ENCODE measurements around the gene ARID3B.
"Not testable (repeated sequence)": the region's sequence is repeated elsewhere in the genome, so short reads cannot be mapped to it uniquely, and the experiment has no call there.

Gene ARID3B

DNA sequence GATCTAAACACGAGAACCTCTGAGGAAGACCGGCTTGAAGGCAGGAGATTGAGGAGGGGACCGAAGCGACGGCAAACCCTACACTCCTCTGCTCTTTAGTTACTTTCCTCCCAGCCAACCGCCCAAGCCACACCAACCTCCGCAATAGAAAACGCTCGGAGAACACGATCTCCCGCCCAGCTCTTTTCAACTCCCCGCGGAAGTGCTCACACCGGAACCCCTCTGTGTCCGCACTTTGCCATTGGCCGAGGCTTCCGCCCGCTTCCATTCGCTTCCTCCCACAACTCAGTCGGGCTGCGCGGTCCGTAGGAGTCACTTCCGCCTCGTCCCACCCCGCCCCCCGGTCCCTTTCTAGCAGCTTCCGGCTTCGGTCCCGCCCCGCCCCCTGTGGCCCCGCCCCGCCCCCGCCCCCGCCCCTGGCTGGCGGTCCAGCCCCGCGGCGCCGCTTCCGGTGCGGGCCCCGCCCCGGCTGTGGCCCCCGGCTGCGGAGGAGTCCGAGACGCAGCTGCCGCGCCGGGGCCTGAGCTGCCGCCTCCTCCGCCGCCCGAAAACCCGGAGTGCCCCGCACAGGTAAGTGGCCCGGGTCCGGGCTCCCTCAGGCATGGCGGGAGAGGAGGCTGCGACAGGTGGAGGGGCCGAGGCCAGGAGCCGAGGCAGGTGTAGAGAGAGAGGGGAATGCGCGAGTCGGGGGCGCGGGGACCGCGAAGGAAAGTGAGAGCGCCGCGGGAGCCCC lies at the start of gene ARID3B:
ARID3B (plus strand) TSS at position 460 of the 733 bp plus-strand sequence. CDS start 2,717 bp downstream, outside the sequence.
- DNase-seq = peak; percentile 97

- no peak for DNase-seq
Measured at GRCh38 chr15:74496648-74497047, 44.4 kb upstream of the ARID3B start.

- DNase-seq = no peak
Measured at GRCh38 chr15:74497584-74497983, 43.4 kb upstream of the ARID3B start.

DNA sequence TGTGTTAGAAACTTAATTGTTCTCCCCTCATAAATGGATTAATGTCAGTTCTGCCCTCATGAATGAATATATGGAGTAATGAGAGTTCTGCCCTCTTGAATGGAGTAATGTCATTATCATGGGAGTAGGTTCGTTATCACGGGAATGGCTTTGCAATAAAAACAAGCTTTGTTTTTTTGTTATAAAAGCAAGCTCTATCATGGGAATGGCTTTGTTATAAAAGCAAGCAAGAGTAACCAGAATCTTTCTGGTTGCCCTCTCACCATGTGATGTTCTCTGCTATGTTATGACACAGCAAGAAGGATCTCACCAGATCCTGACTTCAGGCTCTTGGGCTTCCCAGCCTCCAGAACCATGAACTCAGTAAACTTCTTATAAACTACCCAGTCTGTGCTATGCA lies 41.7 kb upstream of the ARID3B start:
- DNase-seq = no peak

DNA sequence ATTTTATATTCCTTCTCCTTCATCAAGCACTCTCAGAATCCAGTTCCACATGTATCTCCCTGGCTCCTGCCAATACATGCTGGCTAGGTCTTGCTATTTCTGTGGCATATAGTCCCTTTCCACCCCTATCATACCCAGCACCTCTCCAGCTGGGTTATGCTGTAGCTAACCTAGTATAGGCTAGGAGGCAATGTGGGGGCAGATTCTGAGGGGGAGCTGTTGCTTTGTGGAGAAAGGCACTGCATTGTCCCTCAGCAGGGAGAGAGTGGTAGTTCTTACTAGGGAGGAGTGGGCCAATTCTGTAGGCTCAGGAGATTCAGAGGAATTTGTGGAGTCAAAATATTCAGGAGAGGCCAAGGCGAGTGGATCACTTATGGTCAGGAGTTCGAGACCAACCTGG lies 40.6 kb upstream of the ARID3B start:
- no peak for DNase-seq

DNA sequence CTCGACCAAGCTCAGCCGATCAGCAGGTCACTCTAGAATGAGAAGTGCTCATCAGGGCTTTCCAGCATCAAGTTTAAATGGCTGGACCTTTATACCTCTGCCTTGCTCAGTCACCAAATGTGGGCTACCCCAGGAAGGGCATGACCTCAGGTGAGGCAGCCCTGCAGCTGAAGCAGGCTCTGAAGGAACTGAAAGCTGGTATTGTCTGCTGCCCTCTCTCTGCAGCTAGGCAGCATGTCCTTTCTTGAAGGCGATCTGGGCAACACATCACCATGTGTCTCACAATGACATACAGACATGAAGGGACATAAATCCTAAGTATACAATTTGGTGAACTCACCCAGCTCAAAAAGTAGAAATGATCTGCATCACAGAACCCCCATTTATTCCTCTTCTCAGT lies 38.7 kb upstream of the ARID3B start:
- no peak for DNase-seq

DNA sequence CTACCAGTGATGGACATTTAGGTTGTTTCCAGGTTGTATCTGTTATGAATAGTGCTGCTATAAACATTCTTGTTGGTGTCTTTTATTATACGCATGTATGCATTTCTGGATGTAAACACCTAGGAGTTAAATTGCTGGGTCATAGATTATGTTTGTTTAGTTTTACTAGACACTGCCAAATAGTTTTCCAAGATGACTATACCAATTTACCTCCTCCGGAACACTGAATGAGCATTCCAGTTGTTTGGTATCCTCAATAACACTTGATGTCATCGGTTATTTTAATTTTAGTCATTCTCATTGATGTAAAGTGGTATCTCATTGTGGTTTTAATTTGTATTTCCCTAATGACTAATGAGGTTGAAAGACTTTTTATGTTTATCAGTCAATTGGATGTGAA lies 36.6 kb upstream of the ARID3B start:
- no peak for DNase-seq

DNA sequence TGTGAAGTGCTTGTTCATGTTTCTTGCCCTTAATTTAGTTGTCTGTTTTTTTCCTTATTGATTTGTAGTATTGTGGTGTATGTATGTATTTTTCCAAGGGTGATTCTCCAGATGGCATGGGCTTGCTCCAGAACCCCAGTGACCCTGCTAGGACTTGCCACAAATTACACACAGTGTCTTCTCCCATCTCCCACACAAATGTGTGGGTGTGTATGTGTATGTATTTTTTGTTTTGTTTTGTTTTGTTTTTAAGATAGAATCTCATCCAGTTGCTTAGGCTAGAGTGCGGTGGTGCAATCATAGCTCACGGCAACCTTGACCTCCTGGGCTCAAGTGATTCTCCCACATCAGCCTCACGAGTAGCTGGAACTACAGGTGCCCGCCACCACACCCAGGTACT lies 36.2 kb upstream of the ARID3B start:
- no peak for DNase-seq

GRCh38 chr15:74505837-74506514 lies 35.0 kb upstream of the ARID3B start:
- DNase-seq = no peak

DNA sequence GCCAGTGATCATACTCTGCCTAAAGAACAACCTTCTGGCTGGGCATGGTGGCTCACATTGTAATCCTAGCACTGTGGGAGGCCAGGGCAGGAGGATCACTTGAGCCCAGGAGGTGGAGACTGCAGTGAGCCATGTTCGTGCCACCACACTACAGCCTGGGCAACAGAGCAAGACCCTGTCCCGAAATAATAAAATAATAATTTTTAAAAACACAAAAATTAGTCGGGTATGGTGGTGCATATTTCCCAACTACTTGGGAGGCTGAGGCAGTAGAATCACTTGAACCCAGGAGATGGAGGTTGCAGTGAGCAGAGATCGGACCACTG lies 34.5 kb upstream of the ARID3B start:
- no peak for DNase-seq

GRCh38 chr15:74511583-74511982 lies 29.4 kb upstream of the ARID3B start:
- DNase-seq = no peak

DNA sequence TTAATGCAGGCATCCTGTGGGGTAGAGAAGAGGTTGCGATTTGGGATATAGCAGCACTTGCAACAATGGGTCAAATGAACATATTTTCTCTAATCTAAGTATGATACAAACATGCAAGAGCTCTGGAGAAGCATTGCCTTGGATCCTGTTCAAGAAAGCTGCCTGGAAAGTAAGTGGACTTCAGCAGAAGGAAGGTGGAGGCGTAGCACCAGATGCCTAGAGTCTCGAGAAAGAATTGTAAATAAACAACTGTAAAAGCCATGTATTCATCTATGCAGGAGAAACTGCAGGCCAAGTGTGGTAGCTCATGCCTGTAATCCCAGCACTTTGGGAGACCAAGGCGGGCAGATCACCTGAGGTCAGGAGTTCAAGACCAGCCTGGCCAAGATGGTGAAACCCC lies 27.0 kb upstream of the ARID3B start:
- DNase-seq = not testable (repeated sequence)

DNA sequence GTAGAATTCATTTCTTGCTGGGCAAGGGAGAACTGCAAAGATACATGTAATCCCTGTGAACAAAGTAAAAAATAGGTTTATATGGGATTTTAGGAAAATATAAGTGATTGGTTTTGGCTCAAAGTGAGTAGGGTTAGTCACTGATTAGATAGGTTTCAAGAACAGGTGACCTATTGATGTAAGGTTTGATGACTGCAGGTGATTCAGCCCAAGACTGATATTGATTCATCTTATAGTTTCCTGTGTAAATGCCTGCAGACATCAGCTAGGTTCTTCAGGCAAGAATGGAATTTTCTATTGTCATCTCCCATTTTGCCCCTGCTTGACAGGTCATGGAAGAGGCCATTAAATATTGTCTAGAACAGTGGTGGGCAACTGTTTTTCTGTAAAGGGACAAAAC lies 23.9 kb upstream of the ARID3B start:
- DNase-seq = no peak

- DNase-seq = no peak
Measured at GRCh38 chr15:74519311-74519710, 21.7 kb upstream of the ARID3B start.

DNA sequence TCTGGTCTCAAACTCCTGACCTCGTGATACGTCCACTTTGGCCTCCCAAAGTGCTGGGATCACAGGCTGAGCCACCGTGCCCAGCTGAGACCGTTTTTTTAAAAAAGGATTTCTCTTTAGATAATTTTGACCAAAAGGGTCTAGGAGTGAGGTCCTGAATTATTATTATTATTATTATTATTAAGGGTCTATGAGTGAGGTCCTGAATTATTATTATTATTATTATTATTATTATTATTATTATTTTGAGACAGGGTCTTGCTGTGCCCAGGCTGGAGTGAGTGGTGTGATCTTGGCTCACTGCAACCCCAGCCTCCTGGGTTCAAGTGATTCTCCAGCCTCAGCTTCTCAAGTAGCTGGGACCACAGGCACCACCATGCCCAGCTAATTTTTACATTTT lies 20.6 kb upstream of the ARID3B start:
- no peak for DNase-seq

DNA sequence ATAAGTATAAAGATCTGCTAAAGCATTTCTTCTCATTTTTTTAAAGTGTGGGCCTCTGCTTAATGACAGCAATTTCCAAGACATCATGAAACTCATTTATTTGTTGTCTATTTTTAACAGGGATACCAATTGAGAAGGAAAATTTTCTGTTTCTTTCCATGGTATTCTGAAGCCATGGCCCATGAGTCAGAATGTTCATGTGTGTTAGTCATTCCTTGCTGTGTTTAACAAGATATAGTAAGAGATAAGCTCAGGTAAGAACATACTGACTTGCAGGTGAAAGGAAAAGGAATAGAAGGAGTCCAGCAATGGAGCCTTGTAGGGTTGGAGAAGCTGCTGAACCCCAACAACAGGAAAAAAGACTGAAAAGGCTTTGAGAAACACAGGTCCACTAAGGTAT lies 17.0 kb upstream of the ARID3B start:
- DNase-seq = no peak

DNA sequence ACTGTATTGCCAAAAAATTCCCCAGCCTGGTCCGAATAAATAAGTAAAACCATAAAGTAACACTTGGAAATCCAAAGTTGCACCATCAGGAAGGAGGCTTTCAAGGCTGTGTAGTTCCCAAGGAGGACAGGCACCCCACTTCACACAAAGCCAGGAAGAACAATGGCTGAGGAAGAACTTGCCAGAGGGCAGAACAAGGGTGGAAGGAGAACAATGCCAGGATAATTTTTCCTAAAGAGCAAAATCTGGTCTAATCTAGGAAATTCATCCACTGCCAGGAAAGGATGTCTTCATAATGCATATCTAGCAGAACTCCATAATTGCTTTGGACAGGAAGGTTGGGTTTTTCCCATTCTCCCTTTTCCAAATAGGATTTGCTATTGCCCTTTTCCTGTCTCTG lies 15.7 kb upstream of the ARID3B start:
- DNase-seq = no peak

- no peak for DNase-seq
Measured at GRCh38 chr15:74525945-74526344, 15.1 kb upstream of the ARID3B start.

DNA sequence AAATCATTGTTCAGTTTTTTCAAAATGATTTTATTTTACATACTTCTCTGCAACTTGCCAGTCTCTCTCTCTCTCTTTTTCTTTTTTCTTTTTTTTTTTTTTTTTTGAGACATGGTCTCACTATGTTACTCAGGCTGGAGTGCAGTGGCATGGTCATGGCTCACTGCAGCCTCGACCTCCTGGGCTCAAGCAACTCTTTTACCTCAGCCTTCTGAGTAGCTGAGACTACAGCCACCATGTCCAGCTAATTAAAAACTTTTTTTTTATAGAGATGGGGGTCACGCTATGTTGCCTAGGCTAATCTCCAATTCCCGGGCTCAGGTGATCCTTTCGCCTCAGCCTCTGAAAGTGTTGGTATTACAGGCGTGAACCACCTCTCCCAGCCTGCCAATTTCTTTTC lies 12.1 kb upstream of the ARID3B start:
- DNase-seq = no peak

- peak; percentile 29 for DNase-seq
Measured at GRCh38 chr15:74529921-74530320, 11.1 kb upstream of the ARID3B start.

- DNase-seq = no peak
Measured at GRCh38 chr15:74530771-74531143, 10.3 kb upstream of the ARID3B start.

DNA sequence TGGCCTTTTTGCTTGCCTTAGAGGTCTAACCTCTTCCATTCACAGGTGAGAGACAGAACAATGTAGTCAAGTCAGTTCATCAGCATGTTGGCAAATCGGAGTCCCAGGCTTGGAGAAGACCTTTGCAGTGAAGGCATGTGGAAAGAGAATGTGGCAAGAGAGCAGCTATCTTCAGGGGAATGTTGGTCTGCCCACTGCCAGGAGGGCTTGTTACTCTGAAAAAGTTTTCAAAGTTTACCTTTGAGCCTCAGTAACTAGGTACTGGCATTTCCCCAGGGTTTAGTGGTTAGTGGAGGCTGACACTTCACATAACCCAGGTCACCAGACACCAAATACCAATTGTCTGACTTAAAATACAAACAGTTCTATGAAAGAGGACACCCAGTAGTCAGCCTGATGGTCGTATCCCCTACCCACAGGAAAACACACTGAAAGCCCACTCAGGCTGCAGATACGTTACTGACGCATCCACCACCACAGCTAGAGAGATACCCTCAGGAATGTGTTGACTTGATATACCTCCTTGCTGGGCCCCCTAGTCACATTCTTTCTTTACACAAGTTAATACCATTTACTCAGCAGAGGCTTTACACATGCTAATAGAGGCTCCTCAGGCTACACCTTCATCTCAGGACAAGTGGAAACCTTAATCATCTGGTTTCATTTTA lies 9.7 kb upstream of the ARID3B start:
- no peak for DNase-seq

DNA sequence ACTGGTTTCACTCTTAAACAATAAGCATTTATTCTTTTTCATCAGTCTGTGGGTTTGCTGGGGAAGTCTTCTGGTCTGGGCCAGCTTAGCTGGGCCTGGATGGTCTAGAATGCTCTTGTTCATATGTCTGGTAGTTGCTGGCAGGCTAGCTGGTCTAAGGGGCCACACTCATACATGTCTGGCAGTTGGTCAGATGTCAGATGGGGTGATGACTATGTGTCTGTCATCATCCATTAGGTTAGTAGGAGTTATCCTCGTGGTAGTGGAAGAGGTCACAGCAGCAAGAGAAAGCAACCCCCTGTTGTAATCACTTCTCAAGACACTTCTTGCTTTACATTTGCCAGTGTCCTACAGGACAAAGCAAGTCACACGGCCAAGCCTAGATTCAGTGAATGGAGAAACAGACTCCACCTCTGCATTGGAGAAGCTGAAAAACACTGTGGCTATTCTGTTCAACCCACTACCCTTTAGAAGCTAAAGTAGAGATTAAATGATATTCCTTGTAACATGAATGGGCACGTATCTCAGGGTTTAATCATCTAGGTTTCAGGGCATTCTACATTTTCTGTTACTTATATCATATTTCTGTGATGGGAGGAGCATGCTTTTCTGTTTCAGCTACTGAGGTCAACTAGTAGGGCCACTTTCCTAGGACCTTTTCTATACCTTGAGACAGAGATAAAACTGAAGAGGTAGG lies 5.5 kb upstream of the ARID3B start:
- peak; percentile 22 for DNase-seq

DNA sequence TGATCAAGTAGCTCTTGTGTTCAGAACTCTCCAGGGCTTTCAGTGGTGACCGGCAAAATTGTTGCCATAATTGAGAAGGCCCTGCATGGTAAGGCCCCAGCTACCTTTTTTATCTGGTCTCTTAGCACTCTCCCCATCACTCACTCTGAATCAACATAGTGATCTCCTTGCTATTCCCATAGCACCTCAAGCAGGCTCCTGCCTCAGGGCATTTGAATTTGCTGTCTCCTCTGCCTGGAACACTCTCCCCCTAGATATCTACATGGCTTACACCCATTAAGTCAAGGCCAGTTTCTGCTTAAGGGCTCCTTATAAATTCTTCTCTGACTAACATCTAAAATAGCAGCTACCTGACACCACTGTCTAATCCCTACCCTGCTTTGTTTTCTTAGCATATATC lies 3.3 kb upstream of the ARID3B start:
- DNase-seq = no peak

All from OCI-M1 (cell line).